HG03520 (cell line): ENCODE measurements around the gene SMAD7.
A peak's percentile ranks its signal among the peaks of the same experiment; 100 is the strongest.

ENCODE experiments used
- ATAC-seq: cut with Tn5 transposase; IDR thresholded peaks from one replicate; pipeline ENCODE4 v1.9.1; 2021; ENCODE audit warnings: mild to moderate bottlenecking, moderate library complexity; ENCODE audit not compliant: unreplicated experiment

SMAD7 gene

GRCh38 chr18:48946329-48946835 lies 4.4 kb downstream of the SMAD7 start:
- ATAC-seq: no peak

GRCh38 chr18:48945953-48946217 lies 4.9 kb downstream of the SMAD7 start:
- ATAC-seq: no peak

- no peak for ATAC-seq
Observed at GRCh38 chr18:48944634-48945033, 6.1 kb downstream of the SMAD7 start.

- ATAC-seq: no peak
Observed at GRCh38 chr18:48943736-48944527, 6.8 kb downstream of the SMAD7 start.

- no peak for ATAC-seq
Observed at GRCh38 chr18:48943333-48943732, 7.4 kb downstream of the SMAD7 start.

GRCh38 chr18:48942554-48943261 lies 8.1 kb downstream of the SMAD7 start:
- no peak for ATAC-seq

- ATAC-seq: no peak
Observed at GRCh38 chr18:48942086-48942485, 8.7 kb downstream of the SMAD7 start.

GRCh38 chr18:48941672-48942071 lies 9.1 kb downstream of the SMAD7 start:
- ATAC-seq: no peak

- ATAC-seq: no peak
Observed at GRCh38 chr18:48940854-48941611, 9.7 kb downstream of the SMAD7 start.

- no peak for ATAC-seq
Observed at GRCh38 chr18:48939205-48940097, 11.3 kb downstream of the SMAD7 start.

GRCh38 chr18:48938827-48939204 lies 11.9 kb downstream of the SMAD7 start:
- ATAC-seq: no peak

- ATAC-seq: no peak
Observed at GRCh38 chr18:48937869-48938750, 12.7 kb downstream of the SMAD7 start.

- no peak for ATAC-seq
Observed at GRCh38 chr18:48935433-48935774, 15.4 kb downstream of the SMAD7 start.

GRCh38 chr18:48934723-48935432 lies 15.9 kb downstream of the SMAD7 start:
- peak; percentile 48 for ATAC-seq

GRCh38 chr18:48934415-48934722 lies 16.4 kb downstream of the SMAD7 start:
- ATAC-seq: no peak

GRCh38 chr18:48933578-48934414 lies 17.0 kb downstream of the SMAD7 start:
- no peak for ATAC-seq

GRCh38 chr18:48932822-48933510 lies 17.8 kb downstream of the SMAD7 start:
- no peak for ATAC-seq

GRCh38 chr18:48932462-48932818 lies 18.3 kb downstream of the SMAD7 start:
- ATAC-seq: no peak
